GM21717 (cell line): Measurements from ENCODE around the gene RBMS3.

Source experiments
- ATAC-seq: cut with Tn5 transposase; IDR thresholded peaks from one replicate; pipeline ENCODE4 v1.9.1; 2021; ENCODE audit warnings: mild to moderate bottlenecking, moderate library complexity; ENCODE audit not compliant: unreplicated experiment

Gene RBMS3

GRCh38 chr3:29850641-29851040 lies 569.8 kb downstream of the RBMS3 start:
- ATAC-seq: no peak

GRCh38 chr3:29852767-29853166 lies 571.9 kb downstream of the RBMS3 start:
- no peak for ATAC-seq

GRCh38 chr3:29853841-29854397 lies 573.0 kb downstream of the RBMS3 start:
- no peak for ATAC-seq

GRCh38 chr3:29854821-29855220 lies 574.0 kb downstream of the RBMS3 start:
- ATAC-seq: no peak

- no peak for ATAC-seq
Measured at GRCh38 chr3:29859726-29860270, 578.9 kb downstream of the RBMS3 start.

GRCh38 chr3:29864809-29865208 lies 583.9 kb downstream of the RBMS3 start:
- ATAC-seq: no peak

GRCh38 chr3:29868543-29869101 lies 587.8 kb downstream of the RBMS3 start:
- ATAC-seq: no peak

GRCh38 chr3:29870136-29870535 lies 589.3 kb downstream of the RBMS3 start:
- ATAC-seq: no peak

- ATAC-seq: no peak
Measured at GRCh38 chr3:29871087-29871486, 590.2 kb downstream of the RBMS3 start.

- no peak for ATAC-seq
Measured at GRCh38 chr3:29880809-29881208, 599.9 kb downstream of the RBMS3 start.

GRCh38 chr3:29887451-29887850 lies 606.6 kb downstream of the RBMS3 start:
- ATAC-seq: no peak

- ATAC-seq: no peak
Measured at GRCh38 chr3:29889215-29889614, 608.3 kb downstream of the RBMS3 start.

- no peak for ATAC-seq
Measured at GRCh38 chr3:29890801-29891200, 609.9 kb downstream of the RBMS3 start.

- no peak for ATAC-seq
Measured at GRCh38 chr3:29892976-29893554, 612.2 kb downstream of the RBMS3 start.

GRCh38 chr3:29896856-29897255 lies 616.0 kb downstream of the RBMS3 start:
- ATAC-seq: no peak

- ATAC-seq: no peak
Measured at GRCh38 chr3:29898171-29898965, 617.5 kb downstream of the RBMS3 start.

GRCh38 chr3:29899021-29899420 lies 618.1 kb downstream of the RBMS3 start:
- no peak for ATAC-seq

- ATAC-seq: no peak
Measured at GRCh38 chr3:29901097-29901496, 620.2 kb downstream of the RBMS3 start.

GRCh38 chr3:29903600-29903999 lies 622.7 kb downstream of the RBMS3 start:
- no peak for ATAC-seq

GRCh38 chr3:29906906-29907305 lies 626.0 kb downstream of the RBMS3 start:
- ATAC-seq: no peak

- no peak for ATAC-seq
Measured at GRCh38 chr3:29912600-29913288, 631.9 kb downstream of the RBMS3 start.
